Hepatocyte (in vitro differentiated cells): ENCODE measurements around the gene TMEM89.

ENCODE experiments used
- CTCF ChIP-seq: fragments of 200-600 bp; sonication (generic); IDR thresholded peaks from 2 replicates; pipeline ENCODE4 v1.5.1; 2016; ENCODE audit warnings: antibody characterized with exemption, mild to moderate bottlenecking; ENCODE audit not compliant: poor library complexity
- EZH2 ChIP-seq: fragments of 200-600 bp; sonication (generic); IDR thresholded peaks from 2 replicates; pipeline ENCODE4 v1.6.1; 2016; ENCODE audit warnings: antibody characterized with exemption, mild to moderate bottlenecking, borderline replicate concordance

- no peak for TF ChIP-seq CTCF
- TF ChIP-seq EZH2 = no peak
Measured at GRCh38 chr3:48634661-48635221, 13.2 kb upstream of the TMEM89 start.
